GM21423 (cell line): ENCODE measurements around the gene POU5F1.

ENCODE experiments used
- ATAC-seq: cut with Tn5 transposase; IDR thresholded peaks from one replicate; pipeline ENCODE4 v1.9.1; 2021; ENCODE audit warnings: mild to moderate bottlenecking, moderate library complexity; ENCODE audit not compliant: unreplicated experiment

The POU5F1 gene

DNA sequence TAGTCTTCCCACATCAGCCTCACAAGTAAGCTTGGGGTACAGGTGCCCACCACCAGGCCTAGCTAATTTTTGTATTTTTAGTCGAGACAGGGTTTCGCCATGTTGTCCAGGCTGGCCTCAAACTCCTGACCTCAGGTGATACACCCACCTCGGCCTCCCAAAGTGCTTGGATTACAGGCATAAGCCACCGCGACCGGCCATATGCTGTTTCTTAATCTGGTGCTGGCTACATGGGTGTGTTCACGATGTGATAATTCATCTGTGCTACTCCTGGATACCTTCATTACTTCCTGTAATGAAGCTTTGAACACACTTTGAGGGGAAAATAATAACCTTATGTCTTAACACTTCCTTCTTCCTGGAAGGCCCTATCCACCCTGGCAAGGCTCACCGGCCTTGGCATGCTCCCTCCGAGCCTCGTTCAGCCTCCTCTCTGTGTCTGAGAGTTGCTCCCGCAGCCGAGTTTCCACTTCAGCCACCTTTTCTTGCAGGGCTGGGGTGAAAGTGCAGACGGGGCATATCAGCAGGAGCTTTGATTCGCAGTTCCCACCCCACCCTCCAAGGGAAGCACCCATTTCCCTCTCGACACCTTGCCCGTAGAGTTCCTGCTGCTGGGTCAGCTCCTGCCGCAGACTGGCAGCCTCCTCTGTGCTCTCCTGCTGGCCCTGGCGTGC lies 26.0 kb downstream of the POU5F1 start:
- ATAC-seq: no peak

GRCh38 chr6:31143148-31143547 lies 27.3 kb downstream of the POU5F1 start:
- ATAC-seq: no peak

DNA sequence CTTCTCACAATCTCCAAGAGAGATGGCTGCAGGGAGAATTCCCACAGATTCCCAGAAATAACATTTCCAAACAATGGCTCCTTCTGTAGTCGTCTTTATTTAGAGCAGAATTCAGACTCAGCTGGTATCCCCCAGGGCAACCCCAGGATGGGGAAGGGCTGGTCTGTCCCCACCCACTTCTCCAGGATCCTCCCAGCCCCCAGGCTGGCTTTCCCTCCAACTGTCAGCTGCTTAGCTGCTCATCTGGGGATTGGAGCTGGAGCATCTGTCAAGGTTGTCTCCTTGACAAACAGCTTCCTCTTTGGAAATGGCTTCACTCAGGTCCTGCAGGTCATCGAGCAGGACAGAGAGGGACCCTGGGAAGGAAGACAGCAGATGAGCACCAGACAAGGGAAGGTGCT lies 28.1 kb downstream of the POU5F1 start:
- ATAC-seq: no peak

GRCh38 chr6:31140643-31141042 lies 29.8 kb downstream of the POU5F1 start:
- ATAC-seq: no peak

GRCh38 chr6:31139599-31139998 lies 30.9 kb downstream of the POU5F1 start:
- ATAC-seq: no peak

- ATAC-seq: no peak
Observed at GRCh38 chr6:31138982-31139381, 31.5 kb downstream of the POU5F1 start, which contains the start of gene PSORS1C2. PSORS1C2 (minus strand) TSS chr6:31139066; CDS start chr6:31139026, 40 bp downstream.

GRCh38 chr6:31135710-31136109 lies 34.8 kb downstream of the POU5F1 start:
- no peak for ATAC-seq

DNA sequence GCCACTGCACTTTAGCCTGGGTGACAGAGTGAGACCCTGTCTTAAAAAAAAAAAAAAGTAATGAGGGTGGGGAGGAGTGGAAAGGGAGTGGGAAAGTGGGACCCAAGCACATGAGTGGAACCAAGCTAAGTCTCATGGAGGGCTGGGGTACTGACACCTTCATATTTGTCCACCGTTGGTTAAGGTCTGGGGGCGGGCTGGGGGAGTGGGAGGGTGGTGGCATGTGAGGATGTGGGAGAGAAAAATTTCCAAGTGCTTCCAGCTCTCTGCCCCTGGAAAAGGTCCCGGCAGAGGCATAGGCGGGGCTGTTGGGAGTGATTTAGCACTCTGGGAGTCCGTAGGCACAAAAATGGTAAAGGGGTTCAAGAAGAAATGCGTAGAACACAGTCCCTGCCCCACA lies 37.7 kb downstream of the POU5F1 start:
- no peak for ATAC-seq

- ATAC-seq: no peak
Observed at GRCh38 chr6:31131595-31131994, 38.9 kb downstream of the POU5F1 start.

DNA sequence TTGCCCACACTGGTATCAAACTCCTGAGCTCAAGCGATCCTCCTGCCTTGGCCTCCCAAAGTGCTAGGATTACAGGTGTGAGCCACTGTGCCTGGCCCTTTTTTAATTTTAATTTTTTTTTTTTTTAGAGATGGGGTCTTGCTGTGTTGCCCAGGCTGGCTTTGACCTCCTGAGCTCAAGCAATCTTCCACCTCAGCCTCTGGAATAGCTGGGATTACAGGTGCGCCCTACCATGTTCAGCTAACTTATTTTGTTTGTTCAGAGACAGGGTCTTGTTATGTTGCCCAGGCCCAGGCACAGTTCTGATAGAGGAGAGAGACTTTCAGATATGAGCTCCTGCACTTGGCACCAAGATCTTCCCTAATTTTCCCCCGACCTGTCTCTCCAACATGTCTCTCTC lies 39.7 kb downstream of the POU5F1 start:
- ATAC-seq: no peak

DNA sequence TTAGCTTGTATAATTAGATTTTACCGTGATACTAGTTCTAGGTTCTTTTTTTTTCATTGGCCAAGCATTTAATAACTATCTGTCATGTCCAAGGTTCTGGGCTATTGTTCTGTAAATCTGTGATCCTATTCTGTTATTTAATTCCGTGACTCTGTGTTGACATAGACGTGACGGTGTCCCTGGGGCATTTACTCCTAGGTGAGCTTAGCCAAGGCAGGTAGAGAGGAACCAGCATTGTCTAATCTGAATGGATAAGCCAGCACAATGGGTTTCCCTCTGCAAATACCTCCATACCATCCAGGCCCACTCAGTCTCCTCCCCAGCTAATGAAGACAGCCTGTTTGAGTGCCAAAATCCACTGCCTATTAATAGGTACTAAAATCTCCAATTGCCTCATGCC lies 41.4 kb downstream of the POU5F1 start:
- no peak for ATAC-seq

GRCh38 chr6:31128093-31128676 lies 42.3 kb downstream of the POU5F1 start:
- no peak for ATAC-seq

DNA sequence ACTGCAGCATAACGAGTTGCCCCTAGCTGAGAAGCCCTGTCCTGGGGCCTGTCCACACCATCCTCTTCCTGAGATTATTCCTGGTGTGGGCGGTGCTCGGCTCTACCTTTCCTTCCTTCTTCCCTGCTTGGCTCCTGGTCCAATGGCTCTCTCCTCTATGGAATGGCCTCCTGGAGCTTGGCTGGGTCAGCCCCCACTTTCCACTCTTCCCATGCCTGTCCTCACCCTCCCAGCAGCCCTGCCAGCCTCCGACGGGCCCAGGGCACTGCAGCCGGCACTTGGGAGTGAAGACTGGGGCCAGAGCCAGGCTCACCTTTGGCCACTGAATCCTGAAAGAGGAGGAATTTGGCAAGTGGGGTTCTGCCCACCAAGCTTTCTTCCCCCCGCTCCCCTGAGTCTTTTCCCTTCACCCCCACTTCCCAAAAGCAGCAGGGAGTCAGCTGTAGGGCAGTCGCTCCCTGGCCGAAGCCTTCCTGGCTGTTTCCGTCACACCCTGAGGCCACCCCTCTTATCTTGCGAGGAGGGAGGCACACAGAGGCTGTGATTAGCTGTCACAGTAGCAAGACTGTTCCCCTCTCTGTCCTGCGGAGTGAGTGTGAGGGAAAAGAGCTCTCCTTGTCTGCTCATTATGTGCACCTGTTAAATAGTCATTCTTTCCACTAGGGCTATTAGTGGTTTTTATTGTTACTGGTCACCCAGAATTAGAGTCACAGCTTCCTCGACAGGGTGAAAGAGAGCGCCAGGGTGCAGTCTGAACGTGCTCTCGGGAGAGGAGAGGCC lies 43.9 kb downstream of the POU5F1 start:
- no peak for ATAC-seq

- ATAC-seq: no peak
Observed at GRCh38 chr6:31125586-31126363, 44.7 kb downstream of the POU5F1 start.

- ATAC-seq: no peak
Observed at GRCh38 chr6:31125162-31125561, 45.3 kb downstream of the POU5F1 start.

- ATAC-seq: no peak
Observed at GRCh38 chr6:31122791-31123706, 47.4 kb downstream of the POU5F1 start.

DNA sequence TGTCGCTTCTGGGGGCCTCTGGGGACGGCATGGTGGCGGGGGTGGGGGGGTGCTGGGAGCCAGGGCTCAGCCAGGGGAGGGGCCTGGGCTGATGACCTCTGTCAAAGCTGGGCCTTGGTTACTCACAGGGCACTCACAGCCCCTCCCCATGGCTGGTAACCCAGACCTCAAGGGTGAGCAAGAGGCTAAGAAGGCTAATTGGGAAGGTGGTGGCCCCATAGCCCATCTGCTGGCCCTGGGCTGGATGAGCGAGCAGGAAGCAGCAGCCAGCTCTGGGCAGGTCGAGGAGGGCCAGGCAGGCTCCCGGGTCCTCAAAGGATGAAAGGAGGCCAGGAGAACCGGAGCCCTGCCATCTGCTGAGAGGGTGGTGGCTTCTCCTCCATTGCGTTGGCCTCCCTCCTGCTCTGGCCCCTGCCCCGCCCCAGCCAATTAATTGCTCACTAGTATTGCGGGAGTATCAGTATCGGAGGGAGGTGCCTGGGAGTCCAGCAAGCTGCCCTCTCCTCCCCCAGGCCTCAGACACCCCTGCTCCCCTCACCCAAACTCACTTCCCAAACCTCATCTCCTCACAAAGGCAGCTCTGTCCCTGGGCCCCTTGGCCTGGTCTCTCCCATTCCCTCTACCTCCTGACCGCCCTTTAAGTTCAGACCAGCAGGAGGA lies 49.2 kb downstream of the POU5F1 start:
- no peak for ATAC-seq

GRCh38 chr6:31120151-31120915 lies 50.1 kb downstream of the POU5F1 start, which contains the start of gene CDSN:
CDSN (minus strand) TSS chr6:31120446; CDS start chr6:31120419, 27 bp downstream.
- no peak for ATAC-seq

GRCh38 chr6:31118178-31118577 lies 52.3 kb downstream of the POU5F1 start:
- ATAC-seq: no peak
